HepG2 (cell line): ENCODE measurements around the gene AKR1C3. TPM values are rescaled to one million over a fixed set of nuclear protein-coding genes. Genes with fewer than 3 reads are reported as not detected.

Experiments used
- ATF1 ChIP-seq: IDR thresholded peaks from 2 replicates; pipeline ENCODE4 v1.6.1; 2016; ENCODE audit warnings: mild to moderate bottlenecking, control low read depth
- CBX2 ChIP-seq, 2 experiments: fragments of 200-600 bp in 1 of 2; sonication (generic); formaldehyde crosslinking in 1 of 2; IDR thresholded peaks; 2 replicates each; pipeline versions ENCODE4 v1.7.0 to v1.8.1; 2018 to 2022; ENCODE audit warnings: low read depth in 2 of 2, low read length in 1 of 2, mild to moderate bottlenecking in 1 of 2, missing genetic modification reagents in 1 of 2
- CREM ChIP-seq, 2 experiments: sonication (generic) in 1 of 2; formaldehyde crosslinking in 1 of 2; IDR thresholded peaks; 2 replicates each; pipeline versions ENCODE4 v1.4.0 to v1.6.1; 2016 to 2020; ENCODE audit warnings: antibody characterized with exemption in 1 of 2, mild to moderate bottlenecking in 1 of 2, missing genetic modification reagents in 1 of 2
- EED ChIP-seq: sonication (generic); formaldehyde crosslinking; IDR thresholded peaks from 2 replicates; pipeline ENCODE4 v1.5.0; 2020; ENCODE audit warnings: mild to moderate bottlenecking, missing genetic modification reagents
- KAT8 ChIP-seq: IDR thresholded peaks from 2 replicates; pipeline ENCODE4 v1.6.1; 2016; ENCODE audit warnings: missing genetic modification reagents, missing compliant biosample characterization
- MAFF ChIP-seq: IDR thresholded peaks from 2 replicates; pipeline ENCODE4 v1.6.1; 2011; ENCODE audit warnings: low read depth, low read length, improper control_type of control experiment
- NFKB2 ChIP-seq: sonication (generic); formaldehyde crosslinking; IDR thresholded peaks from 2 replicates; pipeline ENCODE4 v1.4.0; 2020; ENCODE audit warnings: missing genetic modification reagents, borderline replicate concordance
- PHF21A ChIP-seq: sonication (generic); formaldehyde crosslinking; IDR thresholded peaks from 2 replicates; pipeline ENCODE4 v1.5.0; 2020; ENCODE audit warnings: mild to moderate bottlenecking, missing genetic modification reagents
- RCOR2 ChIP-seq: IDR thresholded peaks from 2 replicates; pipeline ENCODE4 v1.6.1; 2016; ENCODE audit warnings: missing biosample characterization, missing genetic modification reagents
- ZC3H13 ChIP-seq: sonication (generic); formaldehyde crosslinking; IDR thresholded peaks from 2 replicates; pipeline ENCODE4 v1.8.1; 2023; ENCODE audit warnings: mild to moderate bottlenecking, missing genetic modification reagents, moderate library complexity
- ZC3H4 ChIP-seq: sonication (generic); formaldehyde crosslinking; IDR thresholded peaks from 2 replicates; pipeline ENCODE4 v1.4.0; 2020; ENCODE audit warnings: missing genetic modification reagents, borderline replicate concordance
- ZFYVE20 ChIP-seq: sonication (generic); formaldehyde crosslinking; IDR thresholded peaks from 2 replicates; pipeline ENCODE4 v1.8.0; 2023; ENCODE audit warnings: low read depth, mild to moderate bottlenecking, moderate library complexity, missing genetic modification reagents, borderline replicate concordance
- ZNF235 ChIP-seq: sonication (generic); formaldehyde crosslinking; IDR thresholded peaks from 2 replicates; pipeline ENCODE4 v1.8.1; 2023; ENCODE audit warnings: mild to moderate bottlenecking, missing genetic modification reagents, borderline replicate concordance
- ZNF253 ChIP-seq: sonication (generic); formaldehyde crosslinking; IDR thresholded peaks from 2 replicates; pipeline ENCODE4 v1.8.0; 2022; ENCODE audit warnings: mild to moderate bottlenecking, missing genetic modification reagents, borderline replicate concordance
- ZNF33B ChIP-seq: sonication (generic); formaldehyde crosslinking; IDR thresholded peaks from 2 replicates; pipeline ENCODE4 v1.5.1; 2020; ENCODE audit warnings: mild to moderate bottlenecking, missing genetic modification reagents
- ZNF564 ChIP-seq: sonication (generic); formaldehyde crosslinking; IDR thresholded peaks from 2 replicates; pipeline ENCODE4 v1.8.1; 2023; ENCODE audit warnings: mild to moderate bottlenecking, missing genetic modification reagents
- polyA plus RNA-seq, 8 experiments: library from polyadenylated mRNA; depleted of rRNA in 3 of 8; stranded (reverse) in 7 of 8; unstranded in 1 of 8; fragments of >200 nt; fragmentation: Illumina TruSeq in 4 of 8; extraction: Trizol in 4 of 8; gene quantifications; 2 replicates each; pipeline versions ENCODE4 v1.2.1 to v1.2.3, GENCODE V29; 2011 to 2016; ENCODE audit warnings: low read depth in 4 of 8, missing spikeins in 1 of 8, mixed read lengths in 1 of 8; ENCODE audit not compliant: insufficient read depth in 1 of 8
- total RNA-seq, 5 experiments: library from RNA; depleted of rRNA; stranded (reverse); fragments of >200 nt; fragmentation: Illumina TruSeq; extraction: Trizol; gene quantifications; 2 replicates each; pipeline ENCODE4 v1.2.3, GENCODE V29; 2016; ENCODE audit warnings: low read depth in 1 of 5
- TF ChIP-seq, protein P1 (sequence below), 2 experiments: IDR thresholded peaks; 2 replicates each; pipeline ENCODE4 v1.6.1; 2011 to 2012; ENCODE audit warnings: low read length in 2 of 2, borderline replicate concordance in 1 of 2, low read depth in 1 of 2, mild to moderate bottlenecking in 1 of 2, moderate library complexity in 1 of 2
- TF ChIP-seq, protein P2 (sequence below): sonication (generic); formaldehyde crosslinking; IDR thresholded peaks from 2 replicates; pipeline ENCODE4 v1.4.0; 2020; ENCODE audit warnings: missing genetic modification reagents, borderline replicate concordance
- TF ChIP-seq, protein P3 (sequence below), 2 experiments: sonication (generic) in 1 of 2; formaldehyde crosslinking in 1 of 2; IDR thresholded peaks; 2 replicates each; pipeline versions ENCODE4 v1.4.0 to v1.6.1; 2016 to 2020; ENCODE audit warnings: borderline replicate concordance in 1 of 2, low read depth in 1 of 2, mild to moderate bottlenecking in 1 of 2, missing genetic modification reagents in 1 of 2

Gene AKR1C3
- total and polyA plus RNA-seq, 2 of the 13 experiments (the other 11 are each of a cell fraction or from before 2014, with no cell fraction given) = 368 to 532 TPM

DNA sequence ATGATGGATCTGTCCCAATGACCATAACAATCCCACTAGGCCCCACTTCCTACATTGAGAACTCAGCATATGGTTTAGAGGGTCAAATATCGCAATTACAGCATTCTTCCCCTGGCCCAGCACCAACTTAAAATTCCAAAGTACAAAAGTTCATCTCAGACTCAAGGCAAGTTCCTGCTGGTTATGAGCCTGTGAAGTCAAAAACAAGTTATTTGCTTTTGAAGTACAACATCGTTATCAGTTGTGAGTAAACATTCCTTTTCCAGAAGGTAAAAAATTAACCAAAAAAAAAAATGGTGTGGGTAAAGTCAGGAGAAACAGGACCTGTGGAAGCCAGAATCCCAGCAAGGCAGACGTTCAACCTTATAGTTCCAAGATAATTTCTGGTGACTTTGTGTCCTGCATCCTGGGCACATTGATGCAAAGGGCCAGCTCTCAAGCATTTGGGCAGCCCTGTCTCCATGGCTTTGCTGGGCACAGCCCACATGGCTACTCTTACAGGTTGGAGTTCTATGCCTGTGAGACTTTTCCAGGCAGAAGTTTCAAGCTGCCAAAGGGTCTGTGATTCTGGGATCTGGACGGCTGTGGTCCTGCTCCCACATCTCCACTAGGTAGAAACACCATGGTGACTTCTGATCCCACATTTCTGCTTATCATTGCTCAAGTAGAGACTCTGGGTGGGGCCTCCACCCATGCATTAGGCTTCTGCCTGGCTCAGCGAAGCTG lies 53.2 kb downstream of the AKR1C3 start (continued):
- no peak; the same call in 1 of the 2 replicates for TF ChIP-seq ZNF33B
- peak; percentile 65; the same call in 1 of the 2 replicates for TF ChIP-seq KAT8 (CRISPR knock-in tag)
- TF ChIP-seq, protein P1, sequence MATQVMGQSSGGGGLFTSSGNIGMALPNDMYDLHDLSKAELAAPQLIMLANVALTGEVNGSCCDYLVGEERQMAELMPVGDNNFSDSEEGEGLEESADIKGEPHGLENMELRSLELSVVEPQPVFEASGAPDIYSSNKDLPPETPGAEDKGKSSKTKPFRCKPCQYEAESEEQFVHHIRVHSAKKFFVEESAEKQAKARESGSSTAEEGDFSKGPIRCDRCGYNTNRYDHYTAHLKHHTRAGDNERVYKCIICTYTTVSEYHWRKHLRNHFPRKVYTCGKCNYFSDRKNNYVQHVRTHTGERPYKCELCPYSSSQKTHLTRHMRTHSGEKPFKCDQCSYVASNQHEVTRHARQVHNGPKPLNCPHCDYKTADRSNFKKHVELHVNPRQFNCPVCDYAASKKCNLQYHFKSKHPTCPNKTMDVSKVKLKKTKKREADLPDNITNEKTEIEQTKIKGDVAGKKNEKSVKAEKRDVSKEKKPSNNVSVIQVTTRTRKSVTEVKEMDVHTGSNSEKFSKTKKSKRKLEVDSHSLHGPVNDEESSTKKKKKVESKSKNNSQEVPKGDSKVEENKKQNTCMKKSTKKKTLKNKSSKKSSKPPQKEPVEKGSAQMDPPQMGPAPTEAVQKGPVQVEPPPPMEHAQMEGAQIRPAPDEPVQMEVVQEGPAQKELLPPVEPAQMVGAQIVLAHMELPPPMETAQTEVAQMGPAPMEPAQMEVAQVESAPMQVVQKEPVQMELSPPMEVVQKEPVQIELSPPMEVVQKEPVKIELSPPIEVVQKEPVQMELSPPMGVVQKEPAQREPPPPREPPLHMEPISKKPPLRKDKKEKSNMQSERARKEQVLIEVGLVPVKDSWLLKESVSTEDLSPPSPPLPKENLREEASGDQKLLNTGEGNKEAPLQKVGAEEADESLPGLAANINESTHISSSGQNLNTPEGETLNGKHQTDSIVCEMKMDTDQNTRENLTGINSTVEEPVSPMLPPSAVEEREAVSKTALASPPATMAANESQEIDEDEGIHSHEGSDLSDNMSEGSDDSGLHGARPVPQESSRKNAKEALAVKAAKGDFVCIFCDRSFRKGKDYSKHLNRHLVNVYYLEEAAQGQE (IDR thresholded peaks at IDR 0.05; ENCODE audit: borderline replicate concordance in 1 of 2, low read depth in 1 of 2, low read length in 2 of 2) = peak in 1 of 2 experiments; percentile 5; a peak in 1 of 4 replicates
- TF ChIP-seq MAFF = peak; percentile 63; the same call in 1 of the 2 replicates
- TF ChIP-seq ZNF253 (CRISPR knock-in tag) = no peak
- peak; percentile 96 for TF ChIP-seq CREM (IDR thresholded peaks at IDR 0.05)
- no peak for TF ChIP-seq CREM (CRISPR knock-in tag; IDR thresholded peaks at IDR 0.05)
- TF ChIP-seq, protein P2, sequence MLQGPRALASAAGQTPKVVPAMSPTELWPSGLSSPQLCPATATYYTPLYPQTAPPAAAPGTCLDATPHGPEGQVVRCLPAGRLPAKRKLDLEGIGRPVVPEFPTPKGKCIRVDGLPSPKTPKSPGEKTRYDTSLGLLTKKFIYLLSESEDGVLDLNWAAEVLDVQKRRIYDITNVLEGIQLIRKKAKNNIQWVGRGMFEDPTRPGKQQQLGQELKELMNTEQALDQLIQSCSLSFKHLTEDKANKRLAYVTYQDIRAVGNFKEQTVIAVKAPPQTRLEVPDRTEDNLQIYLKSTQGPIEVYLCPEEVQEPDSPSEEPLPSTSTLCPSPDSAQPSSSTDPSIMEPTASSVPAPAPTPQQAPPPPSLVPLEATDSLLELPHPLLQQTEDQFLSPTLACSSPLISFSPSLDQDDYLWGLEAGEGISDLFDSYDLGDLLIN (CRISPR knock-in tag) = no peak; the same call in 1 of the 2 replicates
- TF ChIP-seq PHF21A (CRISPR knock-in tag) = peak; percentile 72; the same call in 1 of the 2 replicates
- no peak for TF ChIP-seq ZFYVE20 (CRISPR knock-in tag)
- TF ChIP-seq, protein P3, sequence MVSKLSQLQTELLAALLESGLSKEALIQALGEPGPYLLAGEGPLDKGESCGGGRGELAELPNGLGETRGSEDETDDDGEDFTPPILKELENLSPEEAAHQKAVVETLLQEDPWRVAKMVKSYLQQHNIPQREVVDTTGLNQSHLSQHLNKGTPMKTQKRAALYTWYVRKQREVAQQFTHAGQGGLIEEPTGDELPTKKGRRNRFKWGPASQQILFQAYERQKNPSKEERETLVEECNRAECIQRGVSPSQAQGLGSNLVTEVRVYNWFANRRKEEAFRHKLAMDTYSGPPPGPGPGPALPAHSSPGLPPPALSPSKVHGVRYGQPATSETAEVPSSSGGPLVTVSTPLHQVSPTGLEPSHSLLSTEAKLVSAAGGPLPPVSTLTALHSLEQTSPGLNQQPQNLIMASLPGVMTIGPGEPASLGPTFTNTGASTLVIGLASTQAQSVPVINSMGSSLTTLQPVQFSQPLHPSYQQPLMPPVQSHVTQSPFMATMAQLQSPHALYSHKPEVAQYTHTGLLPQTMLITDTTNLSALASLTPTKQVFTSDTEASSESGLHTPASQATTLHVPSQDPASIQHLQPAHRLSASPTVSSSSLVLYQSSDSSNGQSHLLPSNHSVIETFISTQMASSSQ (IDR thresholded peaks at IDR 0.05; ENCODE audit: low read depth) = peak; percentile 100
- TF ChIP-seq, protein P3 (CRISPR knock-in tag; IDR thresholded peaks at IDR 0.05; ENCODE audit: borderline replicate concordance) = peak; percentile 100
- TF ChIP-seq ATF1 (CRISPR knock-in tag) = no peak; the same call in none of the 2 replicates
- no peak for TF ChIP-seq EED (CRISPR knock-in tag)
- peak; percentile 43; the same call in 1 of the 2 replicates for TF ChIP-seq ZC3H13 (CRISPR knock-in tag)
- TF ChIP-seq ZC3H4 (CRISPR knock-in tag) = peak; percentile 97; the same call in 1 of the 2 replicates
- TF ChIP-seq NFKB2 (CRISPR knock-in tag) = no peak
- no peak for TF ChIP-seq ZNF235 (CRISPR knock-in tag)
- no peak for TF ChIP-seq ZNF564
- TF ChIP-seq RCOR2 = peak; percentile 81
- no peak for TF ChIP-seq CBX2 (IDR thresholded peaks at IDR 0.05; ENCODE audit: low read depth, low read length)
- TF ChIP-seq CBX2 (CRISPR knock-in tag; IDR thresholded peaks at IDR 0.05; ENCODE audit: low read depth) = no peak
